ENCODE measurements around the gene FEN1. TPM values are rescaled to one million over a fixed set of nuclear protein-coding genes. Genes with fewer than 3 reads are reported as not detected.

The FEN1 gene
- polyA plus RNA-seq, 3 donors, result 3.5 to 6.4 (median 4.3) TPM

DNA sequence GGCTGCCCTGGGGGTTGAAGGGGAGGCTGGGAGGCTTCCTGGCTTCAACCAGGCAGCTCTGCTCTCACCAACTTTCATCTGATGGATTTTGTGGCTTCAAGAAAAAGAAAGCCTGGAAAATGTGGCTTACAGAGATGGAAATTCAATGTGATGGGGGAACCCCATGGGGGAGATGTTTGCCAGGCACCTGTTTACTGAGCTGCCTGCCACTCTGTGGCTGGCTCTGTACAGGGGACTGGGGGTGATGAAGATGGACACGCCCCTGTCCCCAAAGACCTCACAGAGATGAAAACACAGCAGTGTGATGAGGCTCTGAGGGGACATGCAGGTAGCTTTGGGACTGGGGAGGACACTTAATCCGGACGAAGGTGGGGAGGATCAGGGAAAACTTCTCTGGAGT is 10.4 kb upstream of the FEN1 start:
- H3K4me1 Mint-ChIP-seq, result peaks cover 5% of the 10 kb centered on the region
- no peak overlapping the region for H3K9ac ChIP-seq (ENCODE audit: insufficient read depth, low read length, poor library complexity, severe bottlenecking)
- H4K20me1 ChIP-seq (ENCODE audit: insufficient read depth, low read length), result no peaks in the 10 kb centered on the region
- H3K4me2 ChIP-seq (replicated peaks; ENCODE audit: extremely low read depth, low read length, poor library complexity, severe bottlenecking), result no peak overlapping the region
- WGBS (ENCODE audit: insufficient coverage), result 100% methylated on average over 3 of the region's 3 CpGs
- H3K27ac Mint-ChIP-seq, result no peak overlapping the region
- peaks cover 0 to 8% of the 10 kb centered on the region in 2 donors for H3K27me3 ChIP-seq (ENCODE audit: control insufficient read depth in 2 of 2, insufficient read depth in 2 of 2, low read length in 2 of 2)
- H3K79me2 ChIP-seq (ENCODE audit: insufficient read depth, low read length), result no peaks in the 10 kb centered on the region
- H3K9me3 ChIP-seq (replicated peaks in 1 of 2; ENCODE audit: control insufficient read depth in 1 of 2, insufficient read depth in 1 of 2, low read length in 2 of 2), result no peaks in the 10 kb centered on the region
- peaks cover 5 to 7% of the 10 kb centered on the region in 2 donors for H3K4me1 ChIP-seq (ENCODE audit: control insufficient read depth in 1 of 2, insufficient read depth in 2 of 2, low read length in 2 of 2)
- no peak for DNase-seq
- H3K4me3 ChIP-seq (replicated peaks in 1 of 3; ENCODE audit: low read depth in 2 of 3, low read length in 3 of 3), result no peak overlapping the region
- H3K36me3 Mint-ChIP-seq, result peaks cover 34 to 41% of the 10 kb centered on the region in 2 donors
- H3K27ac ChIP-seq (ENCODE audit: low read depth in 1 of 2, low read length in 2 of 2), result no peak overlapping the region
- TF ChIP-seq, protein P1, sequence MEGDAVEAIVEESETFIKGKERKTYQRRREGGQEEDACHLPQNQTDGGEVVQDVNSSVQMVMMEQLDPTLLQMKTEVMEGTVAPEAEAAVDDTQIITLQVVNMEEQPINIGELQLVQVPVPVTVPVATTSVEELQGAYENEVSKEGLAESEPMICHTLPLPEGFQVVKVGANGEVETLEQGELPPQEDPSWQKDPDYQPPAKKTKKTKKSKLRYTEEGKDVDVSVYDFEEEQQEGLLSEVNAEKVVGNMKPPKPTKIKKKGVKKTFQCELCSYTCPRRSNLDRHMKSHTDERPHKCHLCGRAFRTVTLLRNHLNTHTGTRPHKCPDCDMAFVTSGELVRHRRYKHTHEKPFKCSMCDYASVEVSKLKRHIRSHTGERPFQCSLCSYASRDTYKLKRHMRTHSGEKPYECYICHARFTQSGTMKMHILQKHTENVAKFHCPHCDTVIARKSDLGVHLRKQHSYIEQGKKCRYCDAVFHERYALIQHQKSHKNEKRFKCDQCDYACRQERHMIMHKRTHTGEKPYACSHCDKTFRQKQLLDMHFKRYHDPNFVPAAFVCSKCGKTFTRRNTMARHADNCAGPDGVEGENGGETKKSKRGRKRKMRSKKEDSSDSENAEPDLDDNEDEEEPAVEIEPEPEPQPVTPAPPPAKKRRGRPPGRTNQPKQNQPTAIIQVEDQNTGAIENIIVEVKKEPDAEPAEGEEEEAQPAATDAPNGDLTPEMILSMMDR (IDR thresholded peaks at IDR 0.05), result no peak
- peaks cover 0 to 3% (median 0%) of the 10 kb centered on the region in 7 donors for H3K9me3 Mint-ChIP-seq
- intact Hi-C loops (cut with micrococcal nuclease), result no loop called here
- H2AFZ ChIP-seq (ENCODE audit: insufficient read depth, low read depth, low read length, poor library complexity, severe bottlenecking), result no peak overlapping the region
- H3K36me3 ChIP-seq (replicated peaks in 1 of 2; ENCODE audit: control insufficient read depth in 1 of 2, insufficient read depth in 2 of 2, low read length in 2 of 2), result peaks cover 22 to 33% of the 10 kb centered on the region in 2 donors
- no peak overlapping the region for H3K4me3 Mint-ChIP-seq
- H3K27me3 Mint-ChIP-seq (ENCODE audit: low read depth in 3 of 3), result peaks cover 12 to 18% (median 13%) of the 10 kb centered on the region in 3 donors

DNA sequence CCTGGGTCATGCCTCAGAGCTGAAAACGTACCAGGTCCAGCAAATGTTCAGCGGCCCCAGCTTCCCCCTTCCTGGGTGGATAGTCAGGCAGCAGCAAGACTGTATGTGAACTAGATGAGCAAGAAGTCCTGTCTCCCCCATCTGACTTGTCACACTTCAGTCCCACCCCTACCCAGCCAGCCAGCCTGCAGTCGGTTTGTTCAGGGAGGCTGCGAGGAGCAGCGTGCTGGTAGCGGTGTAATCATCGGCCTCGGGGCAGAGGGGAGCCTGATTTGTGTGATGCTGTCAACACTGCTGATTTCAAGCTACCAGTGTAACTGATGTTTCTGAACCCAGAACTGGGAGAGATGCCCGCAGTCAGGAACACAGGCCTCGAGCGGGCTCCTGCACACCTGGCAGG is 9.9 kb upstream of the FEN1 start:
- Histone ChIP-seq H3K4me1 (ENCODE audit: control insufficient read depth in 1 of 2, insufficient read depth in 2 of 2, low read length in 2 of 2) (peaks cover 0 to 1% of the 10 kb centered on the region in 2 donors), H3K27ac (ENCODE audit: low read depth in 1 of 2, low read length in 2 of 2) (no peak overlapping the region), H3K79me2 (ENCODE audit: insufficient read depth, low read length) (no peaks in the 10 kb centered on the region), H3K4me2 (replicated peaks; ENCODE audit: extremely low read depth, low read length, poor library complexity, severe bottlenecking) (no peak overlapping the region), H3K27me3 (ENCODE audit: control insufficient read depth in 2 of 2, insufficient read depth in 2 of 2, low read length in 2 of 2) (peaks cover 0 to 4% of the 10 kb centered on the region in 2 donors), H2AFZ (ENCODE audit: insufficient read depth, low read depth, low read length, poor library complexity, severe bottlenecking) (no peak overlapping the region), H3K9ac (ENCODE audit: insufficient read depth, low read length, poor library complexity, severe bottlenecking) (no peak overlapping the region), H4K20me1 (ENCODE audit: insufficient read depth, low read length) (peaks cover 4% of the 10 kb centered on the region), H3K4me3 (replicated peaks in 1 of 3; ENCODE audit: low read depth in 2 of 3, low read length in 3 of 3) (no peak overlapping the region), H3K9me3 (replicated peaks in 1 of 2; ENCODE audit: control insufficient read depth in 1 of 2, insufficient read depth in 1 of 2, low read length in 2 of 2) (no peaks in the 10 kb centered on the region), H3K36me3 (replicated peaks in 1 of 2; ENCODE audit: control insufficient read depth in 1 of 2, insufficient read depth in 2 of 2, low read length in 2 of 2) (peaks cover 27 to 38% of the 10 kb centered on the region in 2 donors)
- 96% methylated on average over 8 of the region's 11 CpGs for WGBS (ENCODE audit: insufficient coverage)
- peaks cover 0 to 2% (median 0%) of the 10 kb centered on the region in 7 donors for H3K9me3 Mint-ChIP-seq
- DNase-seq, result no peak
- peaks cover 8 to 13% (median 9%) of the 10 kb centered on the region in 3 donors for H3K27me3 Mint-ChIP-seq (ENCODE audit: low read depth in 3 of 3)
- intact Hi-C loops (cut with micrococcal nuclease), result no loop called here
- H3K27ac Mint-ChIP-seq, result no peak overlapping the region
- peaks cover 36 to 45% of the 10 kb centered on the region in 2 donors for H3K36me3 Mint-ChIP-seq
- TF ChIP-seq, protein P1 (IDR thresholded peaks at IDR 0.05), result no peak
- no peak overlapping the region for H3K4me3 Mint-ChIP-seq
- peaks cover 3% of the 10 kb centered on the region for H3K4me1 Mint-ChIP-seq

All from CD14-positive monocyte (primary cell).